ENCODE measurements around the gene KRTAP4-11. TPM values are rescaled to one million over a fixed set of nuclear protein-coding genes. Genes with fewer than 3 reads are reported as not detected.

The KRTAP4-11 gene
- polyA plus RNA-seq, 1 of the 3 experiments (the other 2 are of a cell fraction): not detected

DNA sequence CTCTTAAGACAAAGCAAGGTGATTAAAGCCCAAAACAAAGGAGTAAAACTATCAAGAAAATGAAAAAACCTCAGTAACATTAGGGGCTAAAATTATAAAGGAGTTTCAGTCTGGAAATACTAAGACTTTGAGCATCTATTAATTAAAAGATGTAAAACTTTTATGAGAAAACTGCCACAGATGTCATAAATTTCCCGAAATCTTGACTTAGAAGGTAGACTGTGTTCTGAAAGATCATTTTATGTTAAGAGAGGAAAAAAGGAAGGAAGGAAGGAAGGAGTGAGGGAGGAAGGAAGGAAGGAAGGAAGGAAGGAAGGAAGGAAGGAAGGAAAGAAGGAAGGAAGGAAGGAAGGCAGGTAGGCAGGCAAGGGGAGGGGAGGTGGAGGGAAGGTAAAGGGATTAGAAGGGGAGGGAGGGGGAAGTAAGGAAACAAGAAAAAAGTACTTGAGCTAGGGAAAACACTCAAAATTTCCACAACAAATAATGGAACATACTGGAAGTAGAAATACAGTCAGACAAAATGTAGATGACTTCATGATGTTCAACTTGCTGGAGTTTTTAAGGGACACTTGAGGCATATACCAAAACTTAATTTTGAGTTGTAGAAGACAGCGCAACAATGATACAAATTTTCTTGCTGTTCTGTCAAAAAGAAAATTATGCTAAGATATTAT is 29.5 kb upstream of the KRTAP4-11 start:
- POLR2A ChIA-PET: no interaction called here
- Histone ChIP-seq H3K4me2 (no peak overlapping the region), H3K27ac (ENCODE audit: low read depth in 2 of 2, low read length in 1 of 2) (no peak overlapping the region), H3K4me1 (ENCODE audit: control insufficient read depth in 1 of 2, insufficient read depth in 2 of 2, low read depth in 1 of 2, low read length in 1 of 2) (no peaks in the 10 kb centered on the region), H3F3A (replicated peaks; ENCODE audit: insufficient read depth) (no peaks in the 10 kb centered on the region), H3K36me3 (replicated peaks in 1 of 2; ENCODE audit: control insufficient read depth in 1 of 2, insufficient read depth in 2 of 2, low read length in 1 of 2) (no peaks in the 10 kb centered on the region), H2AFZ (ENCODE audit: low read depth) (no peak overlapping the region), H3K9me2 (no peaks in the 10 kb centered on the region), H3K9me3 (0 out of 2 replicates have a peak, but pooled peaks cover 5% of the 10 kb centered on the region), H4K20me1 (ENCODE audit: insufficient read depth) (no peaks in the 10 kb centered on the region), H3K4me3 (ENCODE audit: low read depth in 2 of 2, low read length in 1 of 2) (no peak overlapping the region), H3K79me2 (ENCODE audit: insufficient read depth) (no peaks in the 10 kb centered on the region), H3K9ac (no peak overlapping the region), H3K27me3 (ENCODE audit: insufficient read depth) (0 out of 2 replicates have a peak, but pooled peaks cover 4% of the 10 kb centered on the region)
- TF ChIP-seq RFX5 (IDR thresholded peaks at IDR 0.05; ENCODE audit: low read length): no peak
- TF ChIP-seq, protein P1, sequence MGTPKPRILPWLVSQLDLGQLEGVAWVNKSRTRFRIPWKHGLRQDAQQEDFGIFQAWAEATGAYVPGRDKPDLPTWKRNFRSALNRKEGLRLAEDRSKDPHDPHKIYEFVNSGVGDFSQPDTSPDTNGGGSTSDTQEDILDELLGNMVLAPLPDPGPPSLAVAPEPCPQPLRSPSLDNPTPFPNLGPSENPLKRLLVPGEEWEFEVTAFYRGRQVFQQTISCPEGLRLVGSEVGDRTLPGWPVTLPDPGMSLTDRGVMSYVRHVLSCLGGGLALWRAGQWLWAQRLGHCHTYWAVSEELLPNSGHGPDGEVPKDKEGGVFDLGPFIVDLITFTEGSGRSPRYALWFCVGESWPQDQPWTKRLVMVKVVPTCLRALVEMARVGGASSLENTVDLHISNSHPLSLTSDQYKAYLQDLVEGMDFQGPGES (IDR thresholded peaks at IDR 0.05; ENCODE audit: low read depth, low read length): no peak
- TF ChIP-seq JUND (IDR thresholded peaks at IDR 0.05): no peak
- TF ChIP-seq, protein P2, sequence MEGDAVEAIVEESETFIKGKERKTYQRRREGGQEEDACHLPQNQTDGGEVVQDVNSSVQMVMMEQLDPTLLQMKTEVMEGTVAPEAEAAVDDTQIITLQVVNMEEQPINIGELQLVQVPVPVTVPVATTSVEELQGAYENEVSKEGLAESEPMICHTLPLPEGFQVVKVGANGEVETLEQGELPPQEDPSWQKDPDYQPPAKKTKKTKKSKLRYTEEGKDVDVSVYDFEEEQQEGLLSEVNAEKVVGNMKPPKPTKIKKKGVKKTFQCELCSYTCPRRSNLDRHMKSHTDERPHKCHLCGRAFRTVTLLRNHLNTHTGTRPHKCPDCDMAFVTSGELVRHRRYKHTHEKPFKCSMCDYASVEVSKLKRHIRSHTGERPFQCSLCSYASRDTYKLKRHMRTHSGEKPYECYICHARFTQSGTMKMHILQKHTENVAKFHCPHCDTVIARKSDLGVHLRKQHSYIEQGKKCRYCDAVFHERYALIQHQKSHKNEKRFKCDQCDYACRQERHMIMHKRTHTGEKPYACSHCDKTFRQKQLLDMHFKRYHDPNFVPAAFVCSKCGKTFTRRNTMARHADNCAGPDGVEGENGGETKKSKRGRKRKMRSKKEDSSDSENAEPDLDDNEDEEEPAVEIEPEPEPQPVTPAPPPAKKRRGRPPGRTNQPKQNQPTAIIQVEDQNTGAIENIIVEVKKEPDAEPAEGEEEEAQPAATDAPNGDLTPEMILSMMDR (IDR thresholded peaks at IDR 0.05): no peak
- TF ChIP-seq FOXM1 (IDR thresholded peaks at IDR 0.05; ENCODE audit: low read depth): no peak
- TF ChIP-seq, protein P3, sequence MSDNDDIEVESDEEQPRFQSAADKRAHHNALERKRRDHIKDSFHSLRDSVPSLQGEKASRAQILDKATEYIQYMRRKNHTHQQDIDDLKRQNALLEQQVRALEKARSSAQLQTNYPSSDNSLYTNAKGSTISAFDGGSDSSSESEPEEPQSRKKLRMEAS (IDR thresholded peaks at IDR 0.05; ENCODE audit: low read depth): no peak
- TF ChIP-seq, protein P4, sequence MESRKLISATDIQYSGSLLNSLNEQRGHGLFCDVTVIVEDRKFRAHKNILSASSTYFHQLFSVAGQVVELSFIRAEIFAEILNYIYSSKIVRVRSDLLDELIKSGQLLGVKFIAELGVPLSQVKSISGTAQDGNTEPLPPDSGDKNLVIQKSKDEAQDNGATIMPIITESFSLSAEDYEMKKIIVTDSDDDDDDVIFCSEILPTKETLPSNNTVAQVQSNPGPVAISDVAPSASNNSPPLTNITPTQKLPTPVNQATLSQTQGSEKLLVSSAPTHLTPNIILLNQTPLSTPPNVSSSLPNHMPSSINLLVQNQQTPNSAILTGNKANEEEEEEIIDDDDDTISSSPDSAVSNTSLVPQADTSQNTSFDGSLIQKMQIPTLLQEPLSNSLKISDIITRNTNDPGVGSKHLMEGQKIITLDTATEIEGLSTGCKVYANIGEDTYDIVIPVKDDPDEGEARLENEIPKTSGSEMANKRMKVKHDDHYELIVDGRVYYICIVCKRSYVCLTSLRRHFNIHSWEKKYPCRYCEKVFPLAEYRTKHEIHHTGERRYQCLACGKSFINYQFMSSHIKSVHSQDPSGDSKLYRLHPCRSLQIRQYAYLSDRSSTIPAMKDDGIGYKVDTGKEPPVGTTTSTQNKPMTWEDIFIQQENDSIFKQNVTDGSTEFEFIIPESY (IDR thresholded peaks at IDR 0.05; ENCODE audit: borderline replicate concordance, low read depth): no peak
- no peak for TF ChIP-seq FOXJ3 (CRISPR knock-in tag; IDR thresholded peaks at IDR 0.05)
- 26% methylated on average over 2 of the region's 2 CpGs for WGBS (ENCODE audit: low lambda C conversion rate)
- CTCF ChIA-PET: no interaction called here
- DNase-seq: no peak

DNA sequence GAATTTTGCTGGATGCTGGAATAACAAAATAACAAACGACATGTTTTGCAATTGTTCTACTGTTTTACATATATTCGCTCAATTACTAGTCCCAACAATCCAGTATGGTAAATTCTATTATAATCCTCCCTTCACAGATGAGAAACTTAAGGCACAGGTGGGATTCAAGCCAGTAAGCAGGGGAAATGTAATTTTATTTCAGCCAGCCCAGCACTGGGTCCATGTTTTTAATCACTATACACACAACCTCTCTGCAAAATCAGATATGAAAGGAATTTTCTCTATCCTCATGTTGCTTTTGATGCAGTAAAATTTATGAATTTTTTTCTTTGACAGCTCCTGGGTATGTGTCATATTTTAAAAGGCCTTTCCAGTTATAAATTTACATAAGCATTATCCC is 27.1 kb upstream of the KRTAP4-11 start:
- Histone ChIP-seq H3K27me3 (ENCODE audit: insufficient read depth) (0 out of 2 replicates have a peak, but pooled peaks cover 4% of the 10 kb centered on the region), H3K4me1 (ENCODE audit: control insufficient read depth in 1 of 2, insufficient read depth in 2 of 2, low read depth in 1 of 2, low read length in 1 of 2) (no peaks in the 10 kb centered on the region), H3F3A (replicated peaks; ENCODE audit: insufficient read depth) (no peaks in the 10 kb centered on the region), H3K36me3 (replicated peaks in 1 of 2; ENCODE audit: control insufficient read depth in 1 of 2, insufficient read depth in 2 of 2, low read length in 1 of 2) (no peaks in the 10 kb centered on the region), H3K27ac (ENCODE audit: low read depth in 2 of 2, low read length in 1 of 2) (no peak overlapping the region), H3K9me2 (no peaks in the 10 kb centered on the region), H3K9me3 (0 out of 2 replicates have a peak, but pooled peaks cover 5% of the 10 kb centered on the region), H3K9ac (no peak overlapping the region), H4K20me1 (ENCODE audit: insufficient read depth) (no peaks in the 10 kb centered on the region), H3K4me3 (ENCODE audit: low read depth in 2 of 2, low read length in 1 of 2) (no peak overlapping the region), H2AFZ (ENCODE audit: low read depth) (no peak overlapping the region), H3K4me2 (no peak overlapping the region), H3K79me2 (ENCODE audit: insufficient read depth) (no peaks in the 10 kb centered on the region)
- no peak for DNase-seq
- POLR2A ChIA-PET: no interaction called here
- TF ChIP-seq GABPA (IDR thresholded peaks at IDR 0.05; ENCODE audit: low read depth) (no peak), FOXM1 (IDR thresholded peaks at IDR 0.05; ENCODE audit: low read depth) (no peak), MEF2A (IDR thresholded peaks at IDR 0.05; ENCODE audit: borderline replicate concordance, low read depth) (no peak), YY1 (IDR thresholded peaks at IDR 0.05; ENCODE audit: low read depth) (no peak), RFX5 (IDR thresholded peaks at IDR 0.05; ENCODE audit: low read length) (no peak), SMC3 (IDR thresholded peaks at IDR 0.05; ENCODE audit: low read depth, low read length) (no peak), GATA2 (CRISPR knock-in tag; IDR thresholded peaks at IDR 0.05) (no peak), NRF1 (IDR thresholded peaks at IDR 0.05; ENCODE audit: low read depth, low read length) (no peak), RAD21 (IDR thresholded peaks at IDR 0.05; ENCODE audit: low read length) (no peak)
- TF ChIP-seq, protein P1 (IDR thresholded peaks at IDR 0.05; ENCODE audit: low read depth, low read length): no peak
- 9% methylated on average over 2 of the region's 2 CpGs for WGBS (ENCODE audit: low lambda C conversion rate)
- CTCF ChIA-PET: no interaction called here

Measured in SK-N-SH (cell line).